Natural killer cell (primary cell): ENCODE results near the gene ABR. TPM values are rescaled to one million over a fixed set of nuclear protein-coding genes. Genes with fewer than 3 reads are reported as not detected.

Experiments used
- ATAC-seq, 3 donors: fragments of 150-1000 bp in 2 of 3; fragments of 200-7000 bp in 1 of 3; cut with Tn5 transposase; 1 replicate in 1 of 3; 2 replicates in 2 of 3; pipeline ENCODE4 v1.10.0; 2021; ENCODE audit warnings: mild to moderate bottlenecking in 2 of 3, moderate library complexity in 2 of 3
- DNase-seq, 2 donors: peaks; one replicate each; pipeline versions ENCODE4 v3.0.0 to v3.0.0-alpha.2; 2013 to 2021; ENCODE audit warnings: mixed read lengths in 1 of 2
- H3K27ac ChIP-seq: one replicate; pipeline ENCODE4 v1.5.1; 2013; ENCODE audit warnings: mild to moderate bottlenecking, low read length
- H3K27me3 ChIP-seq: one replicate; pipeline ENCODE4 v1.6.1; 2013; ENCODE audit warnings: low read length; ENCODE audit not compliant: control insufficient read depth, insufficient read depth
- H3K36me3 ChIP-seq: one replicate; pipeline ENCODE4 v1.6.1; 2013; ENCODE audit warnings: low read length; ENCODE audit not compliant: control insufficient read depth, insufficient read depth
- H3K4me1 ChIP-seq: one replicate; pipeline ENCODE4 v1.6.1; 2013; ENCODE audit warnings: low read length; ENCODE audit not compliant: control insufficient read depth, insufficient read depth
- H3K4me3 ChIP-seq: one replicate; pipeline ENCODE4 v1.5.1; 2013; ENCODE audit warnings: low read length
- H3K9me3 ChIP-seq: one replicate; pipeline ENCODE4 v1.6.1; 2013; ENCODE audit warnings: low read length; ENCODE audit not compliant: control insufficient read depth, insufficient read depth
- H3K27ac Mint-ChIP-seq, 2 donors: one replicate each; pipeline ENCODE4 v1.8.0; 2022; ENCODE audit warnings: mild to moderate bottlenecking in 2 of 2, mixed read lengths in 2 of 2, moderate library complexity in 1 of 2
- H3K27me3 Mint-ChIP-seq, 2 donors: one replicate each; pipeline ENCODE4 v1.8.0; 2022; ENCODE audit warnings: low read depth in 2 of 2, mixed read lengths in 2 of 2
- H3K36me3 Mint-ChIP-seq: one replicate; pipeline ENCODE4 v1.8.0; 2022; ENCODE audit warnings: mixed read lengths
- H3K4me1 Mint-ChIP-seq, 2 donors: one replicate each; pipeline ENCODE4 v1.8.0; 2022; ENCODE audit warnings: mixed read lengths in 2 of 2
- H3K4me3 Mint-ChIP-seq: one replicate; pipeline ENCODE4 v1.8.0; 2022; ENCODE audit warnings: mild to moderate bottlenecking, moderate library complexity, mixed read lengths
- H3K9me3 Mint-ChIP-seq, 2 donors: one replicate each; pipeline ENCODE4 v1.8.0; 2022; ENCODE audit warnings: mixed read lengths in 2 of 2
- WGBS: methylation state at CpG from one replicate; pipeline ENCODE4 v1.1.7; 2013; ENCODE audit warnings: missing lambda C conversion rate; ENCODE audit not compliant: insufficient coverage; 5-methylcytosine and 5-hydroxymethylcytosine counted together
- intact Hi-C: fragments of 100-400 bp; cut with micrococcal nuclease; formaldehyde crosslinking; loops from one replicate; pipeline ENCODE4 v1.14.2; 2022
- total RNA-seq, 4 donors: library from RNA; stranded (reverse); fragments of 120-200 nt in 1 of 4; gene quantifications; one replicate each; pipeline versions ENCODE4 v1.2.3 to v1.2.4, GENCODE V29; 2013 to 2022
- TF ChIP-seq, protein P1 (sequence below): fragments of 200-600 bp; IDR thresholded peaks from one replicate; pipeline ENCODE4 v1.8.0; 2022; ENCODE audit warnings: antibody characterized with exemption

Gene ABR
- total RNA-seq, 3 donors from 2014 or later (not counting 1 experiment from before 2014, with no cell fraction given) = 155 to 215 (median 163) TPM

DNA sequence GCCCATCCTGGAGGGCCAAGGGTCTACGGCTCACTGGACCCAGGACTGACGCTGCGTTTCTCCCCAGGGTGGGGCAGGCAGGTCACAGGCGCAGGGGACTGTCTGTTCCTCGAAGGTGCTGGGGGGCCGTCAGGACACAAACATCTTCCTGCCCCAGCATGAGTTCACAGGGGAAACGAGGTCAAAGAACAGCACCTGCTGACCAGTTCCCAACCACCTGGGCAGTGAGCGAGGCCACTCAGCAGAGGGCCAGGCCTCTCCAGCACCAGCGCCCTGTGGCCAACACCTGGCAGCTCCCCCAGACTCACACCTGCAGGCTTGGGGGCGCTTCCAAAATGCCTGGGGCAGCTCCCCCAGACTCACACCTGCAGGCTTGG, 153.2 kb downstream of the ABR start:
- Mint-ChIP-seq H3K27me3 (no peaks in the 10 kb centered on the region), H3K4me3 (no peak overlapping the region), H3K9me3 (no peaks in the 10 kb centered on the region), H3K36me3 (no peaks in the 10 kb centered on the region), H3K27ac (no peak overlapping the region), H3K4me1 (peaks cover 0 to 15% of the 10 kb centered on the region in 2 donors)
- 95% methylated on average over 10 of the region's 10 CpGs for WGBS
- H3K36me3 ChIP-seq = peaks cover 2% of the 10 kb centered on the region
- no peak overlapping the region for H3K27ac ChIP-seq
- ATAC-seq = no peak
- H3K4me1 ChIP-seq = no peaks in the 10 kb centered on the region
- no peaks in the 10 kb centered on the region for H3K27me3 ChIP-seq
- H3K4me3 ChIP-seq = no peak overlapping the region
- TF ChIP-seq, protein P1, sequence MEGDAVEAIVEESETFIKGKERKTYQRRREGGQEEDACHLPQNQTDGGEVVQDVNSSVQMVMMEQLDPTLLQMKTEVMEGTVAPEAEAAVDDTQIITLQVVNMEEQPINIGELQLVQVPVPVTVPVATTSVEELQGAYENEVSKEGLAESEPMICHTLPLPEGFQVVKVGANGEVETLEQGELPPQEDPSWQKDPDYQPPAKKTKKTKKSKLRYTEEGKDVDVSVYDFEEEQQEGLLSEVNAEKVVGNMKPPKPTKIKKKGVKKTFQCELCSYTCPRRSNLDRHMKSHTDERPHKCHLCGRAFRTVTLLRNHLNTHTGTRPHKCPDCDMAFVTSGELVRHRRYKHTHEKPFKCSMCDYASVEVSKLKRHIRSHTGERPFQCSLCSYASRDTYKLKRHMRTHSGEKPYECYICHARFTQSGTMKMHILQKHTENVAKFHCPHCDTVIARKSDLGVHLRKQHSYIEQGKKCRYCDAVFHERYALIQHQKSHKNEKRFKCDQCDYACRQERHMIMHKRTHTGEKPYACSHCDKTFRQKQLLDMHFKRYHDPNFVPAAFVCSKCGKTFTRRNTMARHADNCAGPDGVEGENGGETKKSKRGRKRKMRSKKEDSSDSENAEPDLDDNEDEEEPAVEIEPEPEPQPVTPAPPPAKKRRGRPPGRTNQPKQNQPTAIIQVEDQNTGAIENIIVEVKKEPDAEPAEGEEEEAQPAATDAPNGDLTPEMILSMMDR = no peak
- DNase-seq = no peak
- H3K9me3 ChIP-seq = no peaks in the 10 kb centered on the region
- intact Hi-C loops = no loop called here

DNA sequence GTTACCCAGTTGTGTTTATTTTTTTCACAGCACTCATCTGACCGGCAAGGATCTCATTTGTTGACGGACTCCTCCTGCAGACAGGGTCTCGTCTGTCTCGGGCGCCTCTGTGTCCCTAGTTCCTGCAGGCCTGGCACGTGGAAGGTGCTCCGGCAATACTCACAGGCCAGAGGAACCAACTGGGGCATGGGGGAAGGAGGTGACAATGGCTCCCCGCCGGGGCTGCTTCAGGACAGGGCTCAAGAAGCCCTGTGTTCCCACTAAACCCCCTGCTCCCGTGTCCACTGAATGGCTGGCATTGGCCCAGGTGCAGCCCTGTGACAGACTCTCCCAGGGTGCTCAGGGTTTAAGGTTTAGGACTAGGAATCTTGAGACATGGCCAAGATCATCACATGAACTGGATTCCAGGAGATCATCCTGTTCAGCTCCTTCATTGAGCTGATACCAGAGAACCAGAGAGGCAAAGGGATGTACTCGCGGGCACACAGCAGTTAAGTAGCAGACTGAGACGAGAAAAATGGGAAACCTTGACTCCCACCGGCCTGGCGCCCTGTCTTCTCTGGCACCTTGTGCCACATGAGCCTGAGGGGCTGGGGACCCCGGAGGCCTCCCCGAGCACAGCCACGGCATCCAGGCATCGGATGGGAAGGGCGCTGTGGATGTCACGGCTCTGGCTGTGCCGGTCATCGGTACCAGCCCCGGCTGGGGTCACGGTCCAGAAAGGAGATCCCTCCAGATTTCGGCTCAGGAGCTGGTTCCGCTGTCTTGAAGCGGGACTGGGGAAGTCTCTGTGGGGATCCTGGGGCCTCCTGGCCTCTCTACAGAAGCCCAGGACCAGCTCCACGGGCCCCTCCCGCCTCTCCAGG, 153.8 kb downstream of the ABR start:
- H3K36me3 Mint-ChIP-seq = no peaks in the 10 kb centered on the region
- no peak overlapping the region for H3K4me3 Mint-ChIP-seq
- Histone ChIP-seq H3K27me3 (no peaks in the 10 kb centered on the region), H3K27ac (no peak overlapping the region), H3K4me3 (no peak overlapping the region), H3K9me3 (no peaks in the 10 kb centered on the region), H3K4me1 (no peaks in the 10 kb centered on the region), H3K36me3 (peaks cover 2% of the 10 kb centered on the region)
- H3K4me1 Mint-ChIP-seq = peaks cover 0 to 15% of the 10 kb centered on the region in 2 donors
- peak overlapping the region in 1 of 2 donors; percentile 63 for H3K27ac Mint-ChIP-seq
- intact Hi-C loops = no loop called here
- no peak for DNase-seq
- H3K27me3 Mint-ChIP-seq = no peaks in the 10 kb centered on the region
- 94% methylated on average over 30 of the region's 30 CpGs for WGBS
- no peak for ATAC-seq
- TF ChIP-seq, protein P1 = no peak
- no peaks in the 10 kb centered on the region for H3K9me3 Mint-ChIP-seq

DNA sequence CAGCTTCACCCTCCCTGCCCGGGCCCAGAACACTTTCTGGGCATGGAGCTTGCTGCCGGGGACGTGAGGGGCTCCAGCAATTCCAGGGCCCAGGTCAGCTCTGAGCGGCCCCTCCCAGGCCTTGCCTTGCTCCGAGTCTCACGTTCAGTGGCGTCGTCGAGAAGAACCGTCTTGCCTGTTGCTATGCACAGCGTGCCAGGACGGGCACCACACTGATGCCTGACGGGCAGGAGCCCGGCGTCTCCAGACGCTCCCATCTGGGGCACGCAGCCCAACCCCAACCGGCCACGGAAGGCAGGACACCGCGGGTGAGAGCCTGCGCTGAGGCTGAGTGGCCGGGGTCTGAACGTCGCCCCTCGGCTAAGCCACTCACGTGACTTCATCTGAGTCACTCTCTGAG, 155.7 kb downstream of the ABR start:
- TF ChIP-seq, protein P1 = no peak
- Histone ChIP-seq H3K36me3 (no peaks in the 10 kb centered on the region), H3K9me3 (no peaks in the 10 kb centered on the region), H3K27me3 (no peaks in the 10 kb centered on the region), H3K27ac (no peak overlapping the region), H3K4me1 (no peaks in the 10 kb centered on the region), H3K4me3 (no peak overlapping the region)
- H3K36me3 Mint-ChIP-seq = no peaks in the 10 kb centered on the region
- intact Hi-C loops = no loop called here
- no peaks in the 10 kb centered on the region for H3K27me3 Mint-ChIP-seq
- 94% methylated on average over 27 of the region's 27 CpGs for WGBS
- H3K4me3 Mint-ChIP-seq = no peak overlapping the region
- peaks cover 5 to 16% of the 10 kb centered on the region in 2 donors for H3K4me1 Mint-ChIP-seq
- H3K27ac Mint-ChIP-seq = no peak overlapping the region
- ATAC-seq (no peak), DNase-seq (no peak)
- H3K9me3 Mint-ChIP-seq = no peaks in the 10 kb centered on the region
